ENCODE data around the gene CCNJ. TPM values are rescaled to one million over a fixed set of nuclear protein-coding genes. Genes with fewer than 3 reads are reported as not detected.
"Not testable (repeated sequence)": the region's sequence is repeated elsewhere in the genome, so short reads cannot be mapped to it uniquely, and the experiment has no call there.

The CCNJ gene
- total and polyA plus RNA-seq, 2 donors (not counting 1 experiment from before 2014, with no cell fraction given): 5.6 to 5.7 TPM

DNA sequence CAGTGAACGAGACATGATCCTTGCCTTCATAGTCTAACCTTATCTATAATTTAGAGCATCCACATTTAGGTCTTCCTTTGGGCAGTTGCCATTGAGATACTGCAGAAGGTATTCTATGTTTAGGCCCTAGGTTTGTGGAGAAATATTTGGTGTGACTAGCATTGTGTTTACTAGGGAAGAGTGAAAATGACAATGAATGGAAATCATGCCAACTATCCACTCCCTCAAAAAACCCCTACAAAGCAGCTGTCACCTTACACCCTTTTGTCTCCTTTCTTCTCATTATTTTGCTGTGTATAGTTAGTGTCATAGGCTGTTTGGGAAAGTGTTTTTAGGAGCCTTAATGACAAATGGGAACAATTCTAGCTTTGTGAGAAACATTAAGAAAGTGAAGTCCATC is 3.2 kb downstream of the CCNJ start:
- no peak overlapping the region for H3K9ac ChIP-seq (ENCODE audit: insufficient read depth, low read length)
- no peak overlapping the region for H3K27ac ChIP-seq (ENCODE audit: insufficient read depth, low read length)
- no peaks in the 10 kb centered on the region for H3K27me3 ChIP-seq (ENCODE audit: control insufficient read depth, insufficient read depth, low read length)
- H3K4me2 ChIP-seq (ENCODE audit: extremely low read depth, insufficient read depth, low read length): no peak overlapping the region
- no peak overlapping the region for H2AFZ ChIP-seq (ENCODE audit: low read length)
- H3K4me3 ChIP-seq (replicated peaks in 1 of 4; ENCODE audit: control extremely low read depth in 1 of 4, insufficient read depth in 1 of 4, low read depth in 3 of 4, low read length in 4 of 4): no peak overlapping the region
- no peak for DNase-seq (ENCODE audit: low read depth in 2 of 2)
- H3K79me2 ChIP-seq (ENCODE audit: control insufficient read depth, insufficient read depth, low read length): peaks cover 34% of the 10 kb centered on the region
- no peaks in the 10 kb centered on the region for H3K4me1 ChIP-seq (ENCODE audit: control insufficient read depth, extremely low read depth, insufficient read depth, low read length)
- no peaks in the 10 kb centered on the region for H4K20me1 ChIP-seq (ENCODE audit: control insufficient read depth, extremely low read depth, insufficient read depth, low read length)
- TF ChIP-seq, protein P1, sequence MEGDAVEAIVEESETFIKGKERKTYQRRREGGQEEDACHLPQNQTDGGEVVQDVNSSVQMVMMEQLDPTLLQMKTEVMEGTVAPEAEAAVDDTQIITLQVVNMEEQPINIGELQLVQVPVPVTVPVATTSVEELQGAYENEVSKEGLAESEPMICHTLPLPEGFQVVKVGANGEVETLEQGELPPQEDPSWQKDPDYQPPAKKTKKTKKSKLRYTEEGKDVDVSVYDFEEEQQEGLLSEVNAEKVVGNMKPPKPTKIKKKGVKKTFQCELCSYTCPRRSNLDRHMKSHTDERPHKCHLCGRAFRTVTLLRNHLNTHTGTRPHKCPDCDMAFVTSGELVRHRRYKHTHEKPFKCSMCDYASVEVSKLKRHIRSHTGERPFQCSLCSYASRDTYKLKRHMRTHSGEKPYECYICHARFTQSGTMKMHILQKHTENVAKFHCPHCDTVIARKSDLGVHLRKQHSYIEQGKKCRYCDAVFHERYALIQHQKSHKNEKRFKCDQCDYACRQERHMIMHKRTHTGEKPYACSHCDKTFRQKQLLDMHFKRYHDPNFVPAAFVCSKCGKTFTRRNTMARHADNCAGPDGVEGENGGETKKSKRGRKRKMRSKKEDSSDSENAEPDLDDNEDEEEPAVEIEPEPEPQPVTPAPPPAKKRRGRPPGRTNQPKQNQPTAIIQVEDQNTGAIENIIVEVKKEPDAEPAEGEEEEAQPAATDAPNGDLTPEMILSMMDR (conservative IDR thresholded peaks at IDR 0.05 in 1 of 2, IDR thresholded peaks at IDR 0.05 in 1 of 2; ENCODE audit: low read depth in 1 of 2, low read length in 2 of 2): no peak
- TF ChIP-seq EZH2 (IDR thresholded peaks at IDR 0.05; ENCODE audit: low read length, missing control alignments): no peak
- no peaks in the 10 kb centered on the region for H3K9me3 ChIP-seq (ENCODE audit: control insufficient read depth, insufficient read depth, low read depth, low read length)
- H3K36me3 ChIP-seq (ENCODE audit: control insufficient read depth, insufficient read depth, low read length): no peaks in the 10 kb centered on the region

- Histone ChIP-seq H3K27me3 (ENCODE audit: control insufficient read depth, insufficient read depth, low read length) (no peaks in the 10 kb centered on the region), H3K9me3 (ENCODE audit: control insufficient read depth, insufficient read depth, low read depth, low read length) (no peaks in the 10 kb centered on the region), H3K36me3 (ENCODE audit: control insufficient read depth, insufficient read depth, low read length) (no peaks in the 10 kb centered on the region), H4K20me1 (ENCODE audit: control insufficient read depth, extremely low read depth, insufficient read depth, low read length) (no peaks in the 10 kb centered on the region), H3K4me1 (ENCODE audit: control insufficient read depth, extremely low read depth, insufficient read depth, low read length) (no peaks in the 10 kb centered on the region), H3K27ac (ENCODE audit: insufficient read depth, low read length) (no peak overlapping the region), H3K79me2 (ENCODE audit: control insufficient read depth, insufficient read depth, low read length) (peaks cover 34% of the 10 kb centered on the region), H3K4me3 (replicated peaks in 1 of 4; ENCODE audit: control extremely low read depth in 1 of 4, insufficient read depth in 1 of 4, low read depth in 3 of 4, low read length in 4 of 4) (no peak overlapping the region), H3K4me2 (ENCODE audit: extremely low read depth, insufficient read depth, low read length) (no peak overlapping the region), H3K9ac (ENCODE audit: insufficient read depth, low read length) (no peak overlapping the region), H2AFZ (ENCODE audit: low read length) (no peak overlapping the region)
- no peak for TF ChIP-seq EZH2 (IDR thresholded peaks at IDR 0.05; ENCODE audit: low read length, missing control alignments)
- TF ChIP-seq, protein P1 (conservative IDR thresholded peaks at IDR 0.05 in 1 of 2, IDR thresholded peaks at IDR 0.05 in 1 of 2; ENCODE audit: low read depth in 1 of 2, low read length in 2 of 2): no peak
- DNase-seq (ENCODE audit: low read depth in 2 of 2): no peak
These were observed 3.7 kb downstream of the CCNJ start for GRCh38 chr10:96047004-96047649.

GRCh38 chr10:96047925-96048324 is 4.5 kb downstream of the CCNJ start:
- not testable (repeated sequence) for H2AFZ ChIP-seq (ENCODE audit: low read length); H3K4me1 ChIP-seq (ENCODE audit: control insufficient read depth, extremely low read depth, insufficient read depth, low read length); H4K20me1 ChIP-seq (ENCODE audit: control insufficient read depth, extremely low read depth, insufficient read depth, low read length); H3K9ac ChIP-seq (ENCODE audit: insufficient read depth, low read length); H3K9me3 ChIP-seq (ENCODE audit: control insufficient read depth, insufficient read depth, low read depth, low read length); H3K27ac ChIP-seq (ENCODE audit: insufficient read depth, low read length); H3K27me3 ChIP-seq (ENCODE audit: control insufficient read depth, insufficient read depth, low read length); H3K4me2 ChIP-seq (ENCODE audit: extremely low read depth, insufficient read depth, low read length); H3K36me3 ChIP-seq (ENCODE audit: control insufficient read depth, insufficient read depth, low read length); DNase-seq (ENCODE audit: low read depth in 2 of 2); H3K4me3 ChIP-seq (replicated peaks in 1 of 4; ENCODE audit: control extremely low read depth in 1 of 4, insufficient read depth in 1 of 4, low read depth in 3 of 4, low read length in 4 of 4)
- H3K79me2 ChIP-seq (ENCODE audit: control insufficient read depth, insufficient read depth, low read length): peaks cover 34% of the 10 kb centered on the region
